Adrenal gland (tissue), 12 donors: ENCODE measurements around the gene TMEM97. TPM values are rescaled to one million over a fixed set of nuclear protein-coding genes. Genes with fewer than 3 reads are reported as not detected.

Source experiments
- DNase-seq, 7 donors: peaks; one replicate each; pipeline ENCODE4 v3.0.0-alpha.2; 2019 to 2020
- H3K27ac ChIP-seq, 5 donors: fragments of 200-600 bp; sonication (generic) in 4 of 5; 1 replicate in 3 of 5; 2 replicates in 2 of 5; pipeline versions ENCODE4 v1.5.1 to v1.8.0; 2016 to 2020; ENCODE audit warnings: mild to moderate bottlenecking in 1 of 5
- H3K27me3 ChIP-seq: fragments of 200-600 bp; 2 replicates; pipeline ENCODE4 v1.8.0; 2021
- H3K36me3 ChIP-seq, 2 donors: fragments of 200-600 bp; replicated peaks in 1 of 2; 1 replicate in 1 of 2; 2 replicates in 1 of 2; pipeline versions ENCODE4 v1.5.1 to v1.8.0; 2018 to 2022
- H3K4me1 ChIP-seq, 2 donors: fragments of 200-600 bp; replicated peaks in 1 of 2; 1 replicate in 1 of 2; 2 replicates in 1 of 2; pipeline versions ENCODE4 v1.5.1 to v1.8.0; 2018 to 2021
- H3K4me3 ChIP-seq, 4 donors: fragments of 200-600 bp; sonication (generic) in 3 of 4; one replicate each; pipeline ENCODE4 v1.5.1; 2016 to 2018
- H3K9me3 ChIP-seq, 3 donors: fragments of 200-600 bp; sonication (generic) in 1 of 3; replicated peaks in 1 of 3; 1 replicate in 2 of 3; 2 replicates in 1 of 3; pipeline versions ENCODE4 v1.5.1 to v1.8.0; 2016 to 2021
- POLR2A ChIP-seq, 2 donors: fragments of 450-650 bp; IDR thresholded peaks; one replicate each; pipeline ENCODE4 v1.6.1; 2017; ENCODE audit warnings: antibody characterized with exemption in 2 of 2, mild to moderate bottlenecking in 2 of 2, moderate library complexity in 1 of 2
- WGBS, 4 donors: extraction: QIAGEN DNeasy Blood & Tissue Kit in 2 of 4; methylation state at CpG; one replicate each; pipeline versions ENCODE4 v1.1.5 to v1.1.7; 2013 to 2017; 5-methylcytosine and 5-hydroxymethylcytosine counted together
- intact Hi-C, 2 donors: fragments of 100-400 bp; cut with DNase I; formaldehyde crosslinking; loops; one replicate each; pipeline versions ENCODE4 v1.14.1 to v1.15.0; 2022 to 2023
- polyA plus RNA-seq, 3 donors: library from polyadenylated mRNA; stranded (reverse); fragments of 200-250 nt in 2 of 3; fragments of 350-450 nt in 1 of 3; fragmentation: Illumina TruSeq in 1 of 3; extraction: RNeasy Lipid Tissue Mini Kit (QIAGEN cat#74804) in 1 of 3; gene quantifications; one replicate each; pipeline ENCODE4 v1.2.3, GENCODE V29; 2013 to 2014
- total RNA-seq, 9 donors: library from RNA; depleted of rRNA in 4 of 9; stranded (reverse); fragments of >200 nt in 4 of 9; fragments of 120-200 nt in 1 of 9; fragmentation: NEBNext Ultra II Directional in 1 of 9; extraction: Animal tissue kit (Norgen Biotek cat#: 25700) in 1 of 9; gene quantifications; one replicate each; pipeline versions ENCODE4 v1.1.0 to v1.2.4, GENCODE V29; 2013 to 2023
- TF ChIP-seq, protein P1 (sequence below), 6 experiments: fragments of 450-650 bp in 4 of 6; fragments of 200-600 bp in 2 of 6; sonication (generic) in 1 of 6; IDR thresholded peaks; 1 replicate in 5 of 6; 2 replicates in 1 of 6; pipeline versions ENCODE4 v1.5.1 to v1.8.0; 2016 to 2021; ENCODE audit warnings: antibody characterized with exemption in 6 of 6, mild to moderate bottlenecking in 2 of 6, moderate library complexity in 1 of 6
- donor health status: healthy with polysubstance abuse.
- donor health status: Bipolar disorder and iron deficiency.
- donor health status: DM: yes; HTN: yes; CAD: no.
- donor health status: DM: no; HTN: no; CAD: no.
- donor health status: DM: no; HTN: no; CAD: no.
- donor health status: DM: yes; HTN: yes; CAD: no.

TMEM97 gene
- total and polyA plus RNA-seq, 12 donors, result 6.5 to 779 (median 33.8) TPM

DNA sequence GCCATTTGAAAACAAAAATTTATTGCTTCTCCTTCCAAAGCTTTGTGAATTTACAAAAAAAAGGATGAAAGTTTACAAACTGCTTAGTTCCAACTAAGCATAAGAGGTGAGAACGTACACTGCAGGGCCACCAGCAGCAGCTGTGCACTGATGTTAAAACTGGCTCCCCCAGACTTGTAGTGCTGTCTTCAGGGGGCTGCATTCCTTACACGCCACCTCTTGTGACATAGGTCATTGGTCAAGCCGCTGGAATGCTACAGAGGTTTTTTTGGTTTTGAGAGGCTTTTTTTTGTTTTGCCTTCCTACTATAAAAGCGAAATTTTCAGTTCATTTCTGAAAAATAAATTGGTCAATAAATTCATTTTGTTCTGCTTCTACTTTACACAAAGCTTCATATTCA is 9.3 kb downstream of the TMEM97 start:
- Histone ChIP-seq H3K27ac (no peak overlapping the region), H3K4me3 (no peak overlapping the region), H3K27me3 (no peaks in the 10 kb centered on the region), H3K9me3 (no peaks in the 10 kb centered on the region), H3K36me3 (peaks cover 0 to 43% of the 10 kb centered on the region in 2 donors), H3K4me1 (peaks cover 0 to 10% of the 10 kb centered on the region in 2 donors)
- intact Hi-C loops, result no loop called here
- 68 to 87% (median 75%) methylated on average over 4 of the region's 4 CpGs for WGBS, 4 donors
- peak in 2 of 7 donors; percentile 4 to 10 for DNase-seq
- TF ChIP-seq, protein P1, sequence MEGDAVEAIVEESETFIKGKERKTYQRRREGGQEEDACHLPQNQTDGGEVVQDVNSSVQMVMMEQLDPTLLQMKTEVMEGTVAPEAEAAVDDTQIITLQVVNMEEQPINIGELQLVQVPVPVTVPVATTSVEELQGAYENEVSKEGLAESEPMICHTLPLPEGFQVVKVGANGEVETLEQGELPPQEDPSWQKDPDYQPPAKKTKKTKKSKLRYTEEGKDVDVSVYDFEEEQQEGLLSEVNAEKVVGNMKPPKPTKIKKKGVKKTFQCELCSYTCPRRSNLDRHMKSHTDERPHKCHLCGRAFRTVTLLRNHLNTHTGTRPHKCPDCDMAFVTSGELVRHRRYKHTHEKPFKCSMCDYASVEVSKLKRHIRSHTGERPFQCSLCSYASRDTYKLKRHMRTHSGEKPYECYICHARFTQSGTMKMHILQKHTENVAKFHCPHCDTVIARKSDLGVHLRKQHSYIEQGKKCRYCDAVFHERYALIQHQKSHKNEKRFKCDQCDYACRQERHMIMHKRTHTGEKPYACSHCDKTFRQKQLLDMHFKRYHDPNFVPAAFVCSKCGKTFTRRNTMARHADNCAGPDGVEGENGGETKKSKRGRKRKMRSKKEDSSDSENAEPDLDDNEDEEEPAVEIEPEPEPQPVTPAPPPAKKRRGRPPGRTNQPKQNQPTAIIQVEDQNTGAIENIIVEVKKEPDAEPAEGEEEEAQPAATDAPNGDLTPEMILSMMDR (IDR thresholded peaks at IDR 0.05), result no peak
- no peak for TF ChIP-seq POLR2A (IDR thresholded peaks at IDR 0.05)

DNA sequence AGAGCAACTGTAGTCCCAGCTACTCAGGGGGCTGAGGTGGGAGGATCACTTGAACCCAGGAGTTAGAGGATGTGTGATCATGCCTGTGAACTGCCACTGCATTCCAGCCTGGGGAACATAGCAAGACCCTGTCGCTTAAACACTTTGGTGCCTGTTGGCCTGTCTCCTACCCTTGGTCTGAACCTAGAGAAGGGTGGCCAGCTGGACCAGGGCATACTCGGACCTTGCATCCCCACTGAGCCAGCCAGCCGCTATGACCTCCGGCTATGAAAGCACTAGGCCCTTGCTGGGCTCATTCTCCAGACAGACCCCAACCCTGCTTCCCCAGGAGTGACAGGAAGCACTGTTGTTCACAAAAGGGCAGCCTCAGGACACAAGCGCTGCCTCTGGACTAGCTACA is 11.7 kb downstream of the TMEM97 start:
- intact Hi-C loops, result no loop called here
- TF ChIP-seq, protein P1 (IDR thresholded peaks at IDR 0.05), result no peak
- no peak for TF ChIP-seq POLR2A (IDR thresholded peaks at IDR 0.05)
- Histone ChIP-seq H3K9me3 (no peaks in the 10 kb centered on the region), H3K27ac (no peak overlapping the region), H3K36me3 (peaks cover 0 to 43% of the 10 kb centered on the region in 2 donors), H3K27me3 (no peaks in the 10 kb centered on the region), H3K4me3 (no peak overlapping the region), H3K4me1 (peaks cover 0 to 20% of the 10 kb centered on the region in 2 donors)
- WGBS, 4 donors, result 91 to 100% (median 95%) methylated on average over 4 to 5 of the region's 5 CpGs
- DNase-seq, result peak in 3 of 7 donors; percentile 12 to 45 (median 16)

DNA sequence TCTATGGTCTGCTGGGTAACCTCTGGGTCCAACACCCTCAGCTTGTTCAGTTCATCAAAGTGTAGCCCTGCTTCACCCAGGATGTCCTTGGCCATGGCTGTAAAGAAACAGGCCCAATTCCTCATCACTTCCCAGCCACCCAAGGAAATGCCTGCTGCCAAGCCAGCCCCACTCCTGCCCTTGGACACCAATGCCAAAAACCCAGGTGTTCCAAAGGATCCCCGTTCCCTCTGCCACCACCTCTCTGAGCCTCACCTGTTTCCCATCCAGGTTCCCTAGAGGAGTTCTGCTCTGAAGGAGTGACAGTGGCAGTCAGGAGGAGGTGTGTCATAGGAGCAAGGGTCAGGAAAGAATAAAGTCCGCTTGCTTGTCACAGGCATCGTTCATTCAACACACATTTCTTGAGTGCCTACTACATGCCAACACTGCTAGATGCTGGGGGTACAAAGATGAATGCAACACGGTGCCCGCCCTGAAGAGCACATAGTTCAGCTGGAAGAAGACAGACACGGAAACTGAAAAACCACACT is 13.0 kb downstream of the TMEM97 start:
- WGBS, 4 donors, result 90 to 95% (median 93%) methylated on average over 6 of the region's 6 CpGs
- peaks cover 8 to 23% of the 10 kb centered on the region in 2 donors for H3K4me1 ChIP-seq
- TF ChIP-seq POLR2A (IDR thresholded peaks at IDR 0.05), result no peak
- TF ChIP-seq, protein P1 (IDR thresholded peaks at IDR 0.05), result no peak
- peaks cover 0 to 43% of the 10 kb centered on the region in 2 donors for H3K36me3 ChIP-seq
- DNase-seq, result peak in 2 of 7 donors; percentile 17 to 45
- H3K27ac ChIP-seq, result no peak overlapping the region
- H3K9me3 ChIP-seq, result no peaks in the 10 kb centered on the region
- H3K4me3 ChIP-seq, result no peak overlapping the region
- intact Hi-C loops, result no loop called here
- H3K27me3 ChIP-seq, result no peaks in the 10 kb centered on the region

DNA sequence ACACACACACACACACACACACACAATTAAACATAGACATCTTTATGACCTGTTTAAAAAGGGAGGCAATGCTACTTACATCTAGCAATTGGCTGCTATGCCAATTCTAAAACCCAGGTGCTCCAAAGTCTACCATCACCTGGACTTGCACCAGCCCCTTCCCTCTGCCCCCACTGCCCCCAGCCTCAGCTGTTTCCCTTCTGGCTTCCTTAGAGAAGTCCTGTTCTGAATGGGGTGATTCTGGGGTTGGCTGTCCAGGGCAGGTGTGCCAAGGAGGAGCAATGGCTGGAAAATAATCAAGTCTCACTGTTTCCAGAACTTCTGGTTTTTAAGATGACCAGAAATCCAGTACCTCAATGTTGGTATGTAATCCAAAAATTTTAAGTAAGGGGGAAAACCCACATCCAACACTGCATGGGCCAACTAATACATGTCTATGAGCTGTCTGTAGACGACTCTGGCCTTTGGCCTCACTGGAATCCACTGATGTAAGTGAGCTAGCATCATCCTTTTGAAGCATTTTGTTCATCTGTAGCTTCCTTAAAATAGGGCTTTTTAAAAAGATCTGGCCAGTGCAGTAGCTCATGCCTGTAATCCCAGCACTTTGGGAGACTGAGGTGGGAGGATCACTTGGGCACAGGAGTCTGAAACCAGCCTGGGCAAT is 14.2 kb downstream of the TMEM97 start:
- H3K27ac ChIP-seq, result no peak overlapping the region
- no peak overlapping the region for H3K4me3 ChIP-seq
- peak in 3 of 7 donors; percentile 6 to 31 (median 8) for DNase-seq
- H3K27me3 ChIP-seq, result no peaks in the 10 kb centered on the region
- peaks cover 0 to 30% of the 10 kb centered on the region in 2 donors for H3K36me3 ChIP-seq
- no peak for TF ChIP-seq POLR2A (IDR thresholded peaks at IDR 0.05)
- TF ChIP-seq, protein P1 (IDR thresholded peaks at IDR 0.05), result no peak
- WGBS, 4 donors, result 58 to 80% (median 70%) methylated on average over 1 of the region's 1 CpG
- intact Hi-C loops, result no loop called here
- H3K4me1 ChIP-seq, result peaks cover 16 to 35% of the 10 kb centered on the region in 2 donors
- no peaks in the 10 kb centered on the region for H3K9me3 ChIP-seq
